GM12878 (cell line): ENCODE measurements around the gene MVP. TPM values are rescaled to one million over a fixed set of nuclear protein-coding genes. Genes with fewer than 3 reads are reported as not detected.

Experiments
- CBX3 ChIP-seq: fragments of 200-600 bp; sonication (generic); IDR thresholded peaks from 2 replicates; pipeline ENCODE4 v1.6.1; 2016; ENCODE audit warnings: low read depth, borderline replicate concordance
- CHD1 ChIP-seq: IDR thresholded peaks from 2 replicates; pipeline ENCODE4 v1.6.1; 2012; ENCODE audit warnings: low read depth, low read length, improper control_type of control experiment
- CREB1 ChIP-seq: IDR thresholded peaks from 2 replicates; pipeline ENCODE4 v1.6.1; 2012; ENCODE audit warnings: low read depth, mild to moderate bottlenecking, inconsistent platforms
- EGR1 ChIP-seq, 2 experiments: IDR thresholded peaks; 1 replicate in 1 of 2; 2 replicates in 1 of 2; pipeline ENCODE4 v1.6.1; 2011 to 2012; ENCODE audit warnings: low read depth in 2 of 2, low read length in 2 of 2, borderline replicate concordance in 1 of 2, mild to moderate bottlenecking in 1 of 2, moderate library complexity in 1 of 2
- ESRRA ChIP-seq: IDR thresholded peaks from 2 replicates; pipeline ENCODE4 v1.6.1; 2012; ENCODE audit warnings: mild to moderate bottlenecking, low read length, improper control_type of control experiment
- EZH2 ChIP-seq: IDR thresholded peaks from 2 replicates; pipeline ENCODE4 v1.6.1; 2012; ENCODE audit warnings: low read depth, mild to moderate bottlenecking, control low read depth, inconsistent platforms, low read length, borderline replicate concordance; ENCODE audit not compliant: control insufficient read depth
- FOXK2 ChIP-seq: fragments of 450-650 bp; IDR thresholded peaks from 2 replicates; pipeline ENCODE4 v1.6.1; 2017; ENCODE audit warnings: mild to moderate bottlenecking, moderate library complexity
- JUNB ChIP-seq: IDR thresholded peaks from 2 replicates; pipeline ENCODE4 v1.6.1; 2016; ENCODE audit warnings: antibody characterized with exemption, mild to moderate bottlenecking
- KAT2A ChIP-seq: conservative IDR thresholded peaks from 2 replicates; pipeline ENCODE4 v1.6.1; 2011; ENCODE audit warnings: low read depth, low read length; ENCODE audit not compliant: control insufficient read depth
- MTA3 ChIP-seq: IDR thresholded peaks from 2 replicates; pipeline ENCODE4 v1.6.1; 2012; ENCODE audit warnings: low read length, inconsistent platforms, borderline replicate concordance
- MYB ChIP-seq: fragments of 150-350 bp; IDR thresholded peaks from 2 replicates; pipeline ENCODE4 v1.6.1; 2014; ENCODE audit warnings: mild to moderate bottlenecking, low read depth, low read length, borderline replicate concordance
- NFIC ChIP-seq: IDR thresholded peaks from 2 replicates; pipeline ENCODE4 v1.6.1; 2012; ENCODE audit warnings: low read depth, mild to moderate bottlenecking, inconsistent platforms, low read length, moderate library complexity
- NR2F1 ChIP-seq: fragments of 450-650 bp; conservative IDR thresholded peaks from 2 replicates; pipeline ENCODE4 v1.6.1; 2017; ENCODE audit warnings: mild to moderate bottlenecking
- TARDBP ChIP-seq: IDR thresholded peaks from 2 replicates; pipeline ENCODE4 v1.6.1; 2016; ENCODE audit warnings: borderline replicate concordance
- ZBED1 ChIP-seq: IDR thresholded peaks from 2 replicates; pipeline ENCODE4 v1.6.1; 2016; ENCODE audit warnings: borderline replicate concordance
- ZNF274 ChIP-seq: IDR thresholded peaks from one replicate; pipeline ENCODE4 v1.8.0; 2011; ENCODE audit not compliant: insufficient read length, insufficient read depth
- polyA plus RNA-seq, 11 experiments: library from polyadenylated mRNA; depleted of rRNA in 4 of 11; unstranded in 6 of 11; stranded (reverse) in 5 of 11; fragments of >200 nt; fragmentation: Nextera tagmentation in 4 of 11; fragmentation: Illumina TruSeq in 1 of 11; extraction: Ambion mirVana in 4 of 11; extraction: Trizol in 1 of 11; gene quantifications; 1 replicate in 1 of 11; 2 replicates in 10 of 11; pipeline versions ENCODE4 v1.2.1 to v1.2.3, GENCODE V29; 2011 to 2016; ENCODE audit warnings: inconsistent platforms in 2 of 11, missing spikeins in 2 of 11, low read depth in 1 of 11
- total RNA-seq, 4 experiments: library from RNA; depleted of rRNA in 3 of 4; stranded (reverse); fragments of >200 nt in 3 of 4; fragmentation: Illumina TruSeq in 1 of 4; extraction: Trizol in 1 of 4; gene quantifications; 2 replicates each; pipeline versions ENCODE4 v1.2.1 to v1.2.3, GENCODE V29; 2013 to 2021
- TF ChIP-seq, protein P1 (sequence below): IDR thresholded peaks from 2 replicates; pipeline ENCODE4 v1.6.1; 2011; ENCODE audit warnings: mild to moderate bottlenecking, low read depth, low read length, moderate library complexity; ENCODE audit not compliant: insufficient replicate concordance
- TF ChIP-seq, protein P2 (sequence below): fragments of 450-650 bp; IDR thresholded peaks from 2 replicates; pipeline ENCODE4 v1.6.1; 2016; ENCODE audit warnings: mild to moderate bottlenecking
- TF ChIP-seq, protein P3 (sequence below): IDR thresholded peaks from 2 replicates; pipeline ENCODE4 v1.6.1; 2012; ENCODE audit warnings: low read length, inconsistent platforms
- TF ChIP-seq, protein P4 (sequence below): IDR thresholded peaks from 2 replicates; pipeline ENCODE4 v1.6.1; 2011; ENCODE audit warnings: borderline replicate concordance, low read depth, mild to moderate bottlenecking, moderate library complexity, mixed read lengths, low read length; ENCODE audit not compliant: insufficient read depth; ENCODE audit errors: extremely low read length
- TF ChIP-seq, protein P5 (sequence below): fragments of 150-350 bp; IDR thresholded peaks from 2 replicates; pipeline ENCODE4 v1.6.1; 2014; ENCODE audit warnings: mild to moderate bottlenecking, low read depth, low read length

The MVP gene
- total and polyA plus RNA-seq, 10 of the 15 experiments (the other 5 are each of a cell fraction or from before 2014, with no cell fraction given), result 0.98 to 74.2 (median 54.7) TPM

DNA sequence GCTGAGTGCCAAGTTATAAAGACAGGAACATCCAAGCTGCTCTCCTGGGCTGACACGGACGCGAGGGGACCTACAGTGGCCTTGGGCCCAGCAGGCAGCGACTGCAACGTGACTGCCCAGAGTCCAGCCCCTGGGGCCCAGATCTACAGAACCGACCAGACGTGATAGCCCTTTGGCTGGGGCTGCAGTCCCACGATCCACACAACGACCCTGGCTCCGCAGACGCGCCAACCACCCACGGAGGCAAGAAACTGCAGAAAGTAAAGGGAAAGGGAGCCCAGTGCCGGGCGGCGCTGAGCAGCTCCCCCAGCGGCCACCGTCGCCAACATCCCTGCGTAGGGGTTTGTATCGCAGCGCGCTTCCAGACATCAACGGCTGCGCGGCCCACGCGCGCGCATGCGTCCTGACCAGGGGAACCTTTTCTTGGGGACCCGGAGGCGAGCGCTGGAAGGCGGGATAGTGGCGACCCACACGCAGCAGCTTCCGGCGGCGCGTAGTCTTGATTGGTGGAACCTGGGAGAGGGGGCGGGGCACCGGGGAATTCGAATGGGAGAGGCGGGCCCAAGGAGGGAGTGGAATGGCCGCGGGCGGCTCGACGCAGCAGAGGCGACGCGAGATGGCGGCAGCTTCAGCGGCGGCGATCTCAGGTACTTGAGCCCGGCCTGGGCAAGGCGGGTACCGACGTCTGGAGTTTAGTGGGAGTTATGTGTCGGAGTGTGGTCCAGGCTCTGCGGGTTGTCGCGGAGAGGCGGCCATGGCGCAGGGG, 29.9 kb upstream of the MVP start, which contains the start of gene KIF22 (continued):
- TF ChIP-seq, protein P1, sequence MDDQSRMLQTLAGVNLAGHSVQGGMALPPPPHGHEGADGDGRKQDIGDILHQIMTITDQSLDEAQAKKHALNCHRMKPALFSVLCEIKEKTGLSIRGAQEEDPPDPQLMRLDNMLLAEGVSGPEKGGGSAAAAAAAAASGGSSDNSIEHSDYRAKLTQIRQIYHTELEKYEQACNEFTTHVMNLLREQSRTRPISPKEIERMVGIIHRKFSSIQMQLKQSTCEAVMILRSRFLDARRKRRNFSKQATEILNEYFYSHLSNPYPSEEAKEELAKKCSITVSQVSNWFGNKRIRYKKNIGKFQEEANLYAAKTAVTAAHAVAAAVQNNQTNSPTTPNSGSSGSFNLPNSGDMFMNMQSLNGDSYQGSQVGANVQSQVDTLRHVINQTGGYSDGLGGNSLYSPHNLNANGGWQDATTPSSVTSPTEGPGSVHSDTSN, result no peak
- TF ChIP-seq, protein P2, sequence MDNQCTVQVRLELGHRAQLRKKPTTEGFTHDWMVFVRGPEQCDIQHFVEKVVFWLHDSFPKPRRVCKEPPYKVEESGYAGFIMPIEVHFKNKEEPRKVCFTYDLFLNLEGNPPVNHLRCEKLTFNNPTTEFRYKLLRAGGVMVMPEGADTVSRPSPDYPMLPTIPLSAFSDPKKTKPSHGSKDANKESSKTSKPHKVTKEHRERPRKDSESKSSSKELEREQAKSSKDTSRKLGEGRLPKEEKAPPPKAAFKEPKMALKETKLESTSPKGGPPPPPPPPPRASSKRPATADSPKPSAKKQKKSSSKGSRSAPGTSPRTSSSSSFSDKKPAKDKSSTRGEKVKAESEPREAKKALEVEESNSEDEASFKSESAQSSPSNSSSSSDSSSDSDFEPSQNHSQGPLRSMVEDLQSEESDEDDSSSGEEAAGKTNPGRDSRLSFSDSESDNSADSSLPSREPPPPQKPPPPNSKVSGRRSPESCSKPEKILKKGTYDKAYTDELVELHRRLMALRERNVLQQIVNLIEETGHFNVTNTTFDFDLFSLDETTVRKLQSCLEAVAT, result 0 out of 2 replicates have a peak, but pooled peaks have one; percentile 1
- TF ChIP-seq, protein P3, sequence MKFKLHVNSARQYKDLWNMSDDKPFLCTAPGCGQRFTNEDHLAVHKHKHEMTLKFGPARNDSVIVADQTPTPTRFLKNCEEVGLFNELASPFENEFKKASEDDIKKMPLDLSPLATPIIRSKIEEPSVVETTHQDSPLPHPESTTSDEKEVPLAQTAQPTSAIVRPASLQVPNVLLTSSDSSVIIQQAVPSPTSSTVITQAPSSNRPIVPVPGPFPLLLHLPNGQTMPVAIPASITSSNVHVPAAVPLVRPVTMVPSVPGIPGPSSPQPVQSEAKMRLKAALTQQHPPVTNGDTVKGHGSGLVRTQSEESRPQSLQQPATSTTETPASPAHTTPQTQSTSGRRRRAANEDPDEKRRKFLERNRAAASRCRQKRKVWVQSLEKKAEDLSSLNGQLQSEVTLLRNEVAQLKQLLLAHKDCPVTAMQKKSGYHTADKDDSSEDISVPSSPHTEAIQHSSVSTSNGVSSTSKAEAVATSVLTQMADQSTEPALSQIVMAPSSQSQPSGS, result no peak
- no peak for TF ChIP-seq KAT2A
- TF ChIP-seq, protein P4, sequence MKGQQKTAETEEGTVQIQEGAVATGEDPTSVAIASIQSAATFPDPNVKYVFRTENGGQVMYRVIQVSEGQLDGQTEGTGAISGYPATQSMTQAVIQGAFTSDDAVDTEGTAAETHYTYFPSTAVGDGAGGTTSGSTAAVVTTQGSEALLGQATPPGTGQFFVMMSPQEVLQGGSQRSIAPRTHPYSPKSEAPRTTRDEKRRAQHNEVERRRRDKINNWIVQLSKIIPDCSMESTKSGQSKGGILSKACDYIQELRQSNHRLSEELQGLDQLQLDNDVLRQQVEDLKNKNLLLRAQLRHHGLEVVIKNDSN, result no peak
- TF ChIP-seq JUNB, result no peak
- TF ChIP-seq ESRRA, result no peak
- TF ChIP-seq ZNF274, result no peak
- no peak; the same call in 1 of the 2 replicates for TF ChIP-seq FOXK2
- TF ChIP-seq CREB1, result peak; percentile 76
- TF ChIP-seq NR2F1, result no peak
- peak; percentile 67; the same call in 1 of the 2 replicates for TF ChIP-seq MYB
- no peak for TF ChIP-seq EZH2
- no peak for TF ChIP-seq CBX3
- TF ChIP-seq, protein P5, sequence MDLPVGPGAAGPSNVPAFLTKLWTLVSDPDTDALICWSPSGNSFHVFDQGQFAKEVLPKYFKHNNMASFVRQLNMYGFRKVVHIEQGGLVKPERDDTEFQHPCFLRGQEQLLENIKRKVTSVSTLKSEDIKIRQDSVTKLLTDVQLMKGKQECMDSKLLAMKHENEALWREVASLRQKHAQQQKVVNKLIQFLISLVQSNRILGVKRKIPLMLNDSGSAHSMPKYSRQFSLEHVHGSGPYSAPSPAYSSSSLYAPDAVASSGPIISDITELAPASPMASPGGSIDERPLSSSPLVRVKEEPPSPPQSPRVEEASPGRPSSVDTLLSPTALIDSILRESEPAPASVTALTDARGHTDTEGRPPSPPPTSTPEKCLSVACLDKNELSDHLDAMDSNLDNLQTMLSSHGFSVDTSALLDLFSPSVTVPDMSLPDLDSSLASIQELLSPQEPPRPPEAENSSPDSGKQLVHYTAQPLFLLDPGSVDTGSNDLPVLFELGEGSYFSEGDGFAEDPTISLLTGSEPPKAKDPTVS, result no peak
- no peak; the same call in 1 of the 2 replicates for TF ChIP-seq NFIC
- no peak for TF ChIP-seq ZBED1
- TF ChIP-seq TARDBP, result no peak
- TF ChIP-seq CHD1, result no peak
- TF ChIP-seq EGR1 (IDR thresholded peaks at IDR 0.05; ENCODE audit: borderline replicate concordance in 1 of 2, low read depth in 2 of 2, low read length in 2 of 2), result peak in 1 of 2 experiments; percentile 82; a peak in 2 of 3 replicates
- no peak for TF ChIP-seq MTA3
